MG63 (cell line): ENCODE results near the gene TIAM1. TPM values are rescaled to one million over a fixed set of nuclear protein-coding genes. Genes with fewer than 3 reads are reported as not detected.

Source experiments
- DNase-seq: peaks from one replicate; pipeline ENCODE4 v3.0.0-alpha.2; 2020
- H3K27me3 ChIP-seq: fragments of 250-450 bp; sonication (Bioruptor Pico); 2 replicates; pipeline ENCODE4 v1.5.1; 2020; ENCODE audit warnings: mild to moderate bottlenecking, moderate library complexity
- H3K36me3 ChIP-seq: fragments of 250-450 bp; sonication (Bioruptor Pico); 2 replicates; pipeline ENCODE4 v1.5.1; 2020; ENCODE audit warnings: mild to moderate bottlenecking, moderate library complexity
- H3K4me3 ChIP-seq: fragments of 250-450 bp; sonication (Bioruptor Pico); 2 replicates; pipeline ENCODE4 v1.5.1; 2020; ENCODE audit warnings: mild to moderate bottlenecking, moderate library complexity
- H3K9me3 ChIP-seq: fragments of 250-450 bp; sonication (Bioruptor Pico); 2 replicates; pipeline ENCODE4 v1.5.1; 2020; ENCODE audit warnings: mild to moderate bottlenecking, moderate library complexity
- total RNA-seq: library from RNA; depleted of rRNA; stranded (reverse); fragments of >200 nt; shearing (Covaris generic); gene quantifications from 2 replicates; pipeline ENCODE4 v1.2.3, GENCODE V29; 2014; ENCODE audit warnings: low replicate concordance

The TIAM1 gene
- total RNA-seq, 1 experiment from 2014 or later: 2.2 TPM

- Histone ChIP-seq H3K27me3 (no peaks in the 10 kb centered on the region), H3K9me3 (no peaks in the 10 kb centered on the region), H3K4me3 (no peak overlapping the region), H3K36me3 (no peaks in the 10 kb centered on the region)
- DNase-seq: no peak
These were observed 208.4 kb downstream of the TIAM1 start for GRCh38 chr21:31135531-31136184.

GRCh38 chr21:31133243-31133830 lies 210.7 kb downstream of the TIAM1 start:
- no peak overlapping the region for H3K4me3 ChIP-seq
- no peaks in the 10 kb centered on the region for H3K36me3 ChIP-seq
- H3K9me3 ChIP-seq: no peaks in the 10 kb centered on the region
- no peaks in the 10 kb centered on the region for H3K27me3 ChIP-seq
- no peak for DNase-seq

GRCh38 chr21:31132574-31133242 lies 211.4 kb downstream of the TIAM1 start:
- no peaks in the 10 kb centered on the region for H3K9me3 ChIP-seq
- H3K4me3 ChIP-seq: no peak overlapping the region
- DNase-seq: peak; percentile 26
- no peaks in the 10 kb centered on the region for H3K36me3 ChIP-seq
- no peaks in the 10 kb centered on the region for H3K27me3 ChIP-seq

- Histone ChIP-seq H3K36me3 (no peaks in the 10 kb centered on the region), H3K4me3 (no peak overlapping the region), H3K9me3 (no peaks in the 10 kb centered on the region), H3K27me3 (no peaks in the 10 kb centered on the region)
- DNase-seq: no peak
These were observed 213.2 kb downstream of the TIAM1 start for GRCh38 chr21:31130821-31131220.

- H3K4me3 ChIP-seq: no peak overlapping the region
- H3K27me3 ChIP-seq: no peaks in the 10 kb centered on the region
- H3K9me3 ChIP-seq: no peaks in the 10 kb centered on the region
- no peak for DNase-seq
- H3K36me3 ChIP-seq: no peaks in the 10 kb centered on the region
These were observed 215.8 kb downstream of the TIAM1 start for GRCh38 chr21:31128234-31128633.

- Histone ChIP-seq H3K4me3 (no peak overlapping the region), H3K9me3 (no peaks in the 10 kb centered on the region), H3K27me3 (no peaks in the 10 kb centered on the region), H3K36me3 (no peaks in the 10 kb centered on the region)
- DNase-seq: no peak
These were observed 220.1 kb downstream of the TIAM1 start for GRCh38 chr21:31124010-31124409.

- H3K27me3 ChIP-seq: no peaks in the 10 kb centered on the region
- no peak for DNase-seq
- no peaks in the 10 kb centered on the region for H3K36me3 ChIP-seq
- no peak overlapping the region for H3K4me3 ChIP-seq
- H3K9me3 ChIP-seq: no peaks in the 10 kb centered on the region
These were observed 224.9 kb downstream of the TIAM1 start for GRCh38 chr21:31119199-31119598.

- no peaks in the 10 kb centered on the region for H3K27me3 ChIP-seq
- peak; percentile 69 for DNase-seq
- no peaks in the 10 kb centered on the region for H3K36me3 ChIP-seq
- H3K9me3 ChIP-seq: no peaks in the 10 kb centered on the region
- H3K4me3 ChIP-seq: no peak overlapping the region
These were observed 226.7 kb downstream of the TIAM1 start for GRCh38 chr21:31117128-31117916.

- Histone ChIP-seq H3K36me3 (no peaks in the 10 kb centered on the region), H3K27me3 (no peaks in the 10 kb centered on the region), H3K4me3 (no peak overlapping the region), H3K9me3 (no peaks in the 10 kb centered on the region)
- DNase-seq: no peak
These were observed 228.8 kb downstream of the TIAM1 start for GRCh38 chr21:31115249-31115648.

GRCh38 chr21:31111093-31111492 lies 233.0 kb downstream of the TIAM1 start:
- DNase-seq: no peak
- no peaks in the 10 kb centered on the region for H3K27me3 ChIP-seq
- no peaks in the 10 kb centered on the region for H3K9me3 ChIP-seq
- no peak overlapping the region for H3K4me3 ChIP-seq
- H3K36me3 ChIP-seq: no peaks in the 10 kb centered on the region

GRCh38 chr21:31110430-31110829 lies 233.6 kb downstream of the TIAM1 start:
- Histone ChIP-seq H3K27me3 (no peaks in the 10 kb centered on the region), H3K9me3 (no peaks in the 10 kb centered on the region), H3K4me3 (no peak overlapping the region), H3K36me3 (no peaks in the 10 kb centered on the region)
- DNase-seq: no peak

GRCh38 chr21:31107871-31108270 lies 236.2 kb downstream of the TIAM1 start:
- H3K27me3 ChIP-seq: no peaks in the 10 kb centered on the region
- H3K36me3 ChIP-seq: no peaks in the 10 kb centered on the region
- no peak for DNase-seq
- no peaks in the 10 kb centered on the region for H3K9me3 ChIP-seq
- H3K4me3 ChIP-seq: no peak overlapping the region

- Histone ChIP-seq H3K4me3 (no peak overlapping the region), H3K36me3 (no peaks in the 10 kb centered on the region)
These were observed 236.8 kb downstream of the TIAM1 start for GRCh38 chr21:31107176-31107785.

GRCh38 chr21:31103571-31104265 lies 240.3 kb downstream of the TIAM1 start:
- no peaks in the 10 kb centered on the region for H3K9me3 ChIP-seq
- no peak overlapping the region for H3K4me3 ChIP-seq
- peaks cover 6% of the 10 kb centered on the region; the same call in 1 of the 2 replicates for H3K27me3 ChIP-seq
- H3K36me3 ChIP-seq: no peaks in the 10 kb centered on the region
- DNase-seq: no peak

More at GRCh38 chr21:31107176-31107785, 236.8 kb downstream of the TIAM1 start:
- DNase-seq: no peak
- H3K9me3 ChIP-seq: no peaks in the 10 kb centered on the region
- H3K27me3 ChIP-seq: no peaks in the 10 kb centered on the region

- no peaks in the 10 kb centered on the region for H3K36me3 ChIP-seq
- no peaks in the 10 kb centered on the region for H3K9me3 ChIP-seq
- DNase-seq: no peak
- peaks cover 8% of the 10 kb centered on the region; the same call in 1 of the 2 replicates for H3K27me3 ChIP-seq
- H3K4me3 ChIP-seq: no peak overlapping the region
These were observed 240.9 kb downstream of the TIAM1 start for GRCh38 chr21:31103163-31103562.

- H3K36me3 ChIP-seq: no peaks in the 10 kb centered on the region
- DNase-seq: no peak
- no peak overlapping the region for H3K4me3 ChIP-seq
- peaks cover 8% of the 10 kb centered on the region; the same call in 1 of the 2 replicates for H3K27me3 ChIP-seq
- H3K9me3 ChIP-seq: no peaks in the 10 kb centered on the region
These were observed 244.9 kb downstream of the TIAM1 start for GRCh38 chr21:31099122-31099521.
